Hypothalamus (tissue), 51 donors: Measurements from ENCODE around the gene SP5.
"Not testable (repeated sequence)": the region's sequence is repeated elsewhere in the genome, so short reads cannot be mapped to it uniquely, and the experiment has no call there.

Experiments
- DNase-seq, 51 donors: peaks; one replicate each; lab custom pipeline; 2025; lab: John Stamatoyannopoulos, UW

SP5 gene

DNA sequence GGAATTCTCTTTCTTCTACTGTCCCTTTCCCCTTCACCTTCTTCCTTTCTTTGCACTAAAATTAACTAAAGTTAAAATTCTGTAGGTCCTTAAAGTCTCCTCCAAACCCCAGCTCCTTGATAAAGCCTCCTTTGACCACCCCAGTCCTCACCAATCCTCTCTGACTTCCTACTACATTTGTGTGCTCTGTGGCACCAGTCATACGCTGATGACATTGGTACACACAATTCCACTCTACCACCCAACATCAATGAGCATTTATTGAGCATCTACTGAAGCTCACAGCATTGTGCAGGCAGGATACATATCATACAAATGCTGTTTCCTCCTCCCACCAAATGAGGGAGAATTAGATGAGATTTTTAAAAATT, 4.5 kb upstream of the SP5 start:
- DNase-seq = no peak

DNA sequence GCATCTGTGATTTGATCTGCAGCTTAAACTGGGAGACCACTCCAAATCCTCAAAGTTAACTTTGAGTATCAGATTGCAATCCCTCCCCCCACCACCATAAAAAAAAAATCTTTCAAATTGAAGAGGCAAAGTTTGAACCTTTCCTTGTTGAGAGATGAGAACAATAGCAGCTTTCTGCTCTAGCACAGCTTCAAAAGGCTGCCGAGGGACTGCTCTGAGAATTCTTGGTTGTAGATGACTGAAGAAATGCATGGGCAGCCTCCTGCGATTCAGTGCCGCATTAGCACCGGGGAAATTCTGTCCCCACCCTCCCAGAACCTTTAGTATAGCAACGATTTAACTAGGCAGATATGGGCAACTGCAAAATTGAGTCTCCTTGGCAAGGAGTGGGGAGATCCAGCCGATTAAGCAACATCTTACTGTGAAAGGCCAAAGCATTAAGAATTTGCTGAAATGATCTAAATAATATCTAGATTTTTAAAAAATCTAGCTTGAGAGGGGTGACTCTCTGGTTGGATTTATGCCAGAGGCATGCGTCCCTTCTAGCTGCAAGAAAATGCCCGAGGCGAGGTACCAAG, 3.9 kb upstream of the SP5 start:
- DNase-seq = no peak

DNA sequence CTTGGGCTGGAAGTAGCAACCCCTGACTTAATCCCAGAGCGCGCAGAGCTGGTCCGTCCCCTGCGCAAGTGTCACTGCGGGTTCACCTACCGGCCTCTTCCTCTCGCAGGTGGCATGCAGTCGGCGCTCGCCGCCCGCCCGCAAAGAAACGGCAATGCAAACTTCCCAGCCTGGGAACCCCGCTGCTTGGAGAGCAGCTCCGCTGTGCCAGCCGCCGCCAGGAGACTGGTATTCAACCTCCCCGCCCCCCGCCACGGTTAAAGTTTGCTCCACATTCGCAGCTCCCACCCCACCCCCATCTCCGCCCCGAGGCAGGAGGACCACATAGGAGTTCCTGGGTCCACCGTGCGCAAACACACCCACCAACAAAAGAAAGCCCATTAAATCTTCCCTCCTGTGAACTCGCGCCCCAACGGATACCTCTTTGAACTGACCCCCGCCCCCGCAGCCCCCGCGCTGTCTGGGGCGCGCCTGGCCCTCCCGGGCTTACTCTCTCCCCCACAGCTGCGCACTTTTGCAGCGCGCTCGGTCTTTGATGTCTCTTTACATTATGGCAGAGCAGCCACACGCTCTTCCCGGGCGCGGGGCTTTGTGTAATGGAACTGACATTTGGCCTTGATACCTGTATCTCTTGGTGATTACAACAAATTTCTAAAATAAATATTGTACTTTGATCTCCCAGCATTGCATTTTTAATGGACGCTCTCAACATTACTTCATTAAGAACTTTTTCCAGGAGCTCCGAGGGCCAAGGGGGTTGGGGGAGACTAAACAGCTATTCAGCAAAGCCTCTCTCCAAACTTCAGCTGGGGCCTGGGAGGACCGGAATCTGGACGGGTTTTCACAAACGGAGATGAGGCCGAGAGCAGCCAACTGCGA, 3.1 kb upstream of the SP5 start:
- peak in 3 of 51 donors; percentile 6 to 23 (median 11) for DNase-seq

DNA sequence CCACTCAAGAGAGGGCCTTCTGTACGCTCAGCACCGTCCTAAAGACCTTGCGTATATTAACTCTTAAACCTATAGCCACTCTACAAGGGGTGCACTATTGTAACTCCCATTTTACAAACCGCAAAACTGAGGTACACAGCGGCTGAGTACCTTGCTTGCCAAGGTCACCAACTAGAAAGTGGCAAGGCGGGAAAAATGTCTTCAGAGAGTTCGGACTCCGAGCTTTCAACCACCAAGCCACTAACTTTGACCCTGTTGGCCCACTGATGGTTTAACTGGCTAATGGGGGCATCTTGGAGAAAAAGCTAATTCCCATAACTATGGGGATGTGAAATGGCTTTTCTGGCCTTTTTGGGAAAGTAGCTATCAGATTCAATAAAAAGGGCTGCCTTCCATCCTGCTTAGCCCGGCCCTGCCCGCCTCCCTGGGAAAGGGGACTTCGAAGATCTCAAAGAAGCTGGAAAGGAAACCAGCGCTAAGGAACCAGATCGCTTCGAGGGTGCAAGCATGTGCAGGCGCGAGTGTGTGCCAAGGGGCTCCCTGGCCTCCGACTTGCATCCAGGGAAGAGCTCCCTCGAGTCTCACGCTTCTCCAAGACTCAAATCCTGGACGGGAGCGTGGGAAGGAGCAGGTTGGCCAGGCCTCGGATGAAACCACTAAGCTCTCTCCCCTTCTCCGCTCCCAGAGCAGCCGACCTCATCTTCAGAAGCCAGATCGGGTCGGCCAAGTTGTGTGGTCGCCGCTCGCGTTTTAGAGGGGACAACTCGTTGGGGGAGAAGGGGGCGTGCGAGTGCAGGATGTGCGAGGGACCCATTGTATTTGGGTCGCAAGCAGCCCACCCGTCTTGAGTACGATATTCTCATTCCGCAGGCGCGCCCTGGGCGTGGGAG, 2.2 kb upstream of the SP5 start:
- DNase-seq = no peak

DNA sequence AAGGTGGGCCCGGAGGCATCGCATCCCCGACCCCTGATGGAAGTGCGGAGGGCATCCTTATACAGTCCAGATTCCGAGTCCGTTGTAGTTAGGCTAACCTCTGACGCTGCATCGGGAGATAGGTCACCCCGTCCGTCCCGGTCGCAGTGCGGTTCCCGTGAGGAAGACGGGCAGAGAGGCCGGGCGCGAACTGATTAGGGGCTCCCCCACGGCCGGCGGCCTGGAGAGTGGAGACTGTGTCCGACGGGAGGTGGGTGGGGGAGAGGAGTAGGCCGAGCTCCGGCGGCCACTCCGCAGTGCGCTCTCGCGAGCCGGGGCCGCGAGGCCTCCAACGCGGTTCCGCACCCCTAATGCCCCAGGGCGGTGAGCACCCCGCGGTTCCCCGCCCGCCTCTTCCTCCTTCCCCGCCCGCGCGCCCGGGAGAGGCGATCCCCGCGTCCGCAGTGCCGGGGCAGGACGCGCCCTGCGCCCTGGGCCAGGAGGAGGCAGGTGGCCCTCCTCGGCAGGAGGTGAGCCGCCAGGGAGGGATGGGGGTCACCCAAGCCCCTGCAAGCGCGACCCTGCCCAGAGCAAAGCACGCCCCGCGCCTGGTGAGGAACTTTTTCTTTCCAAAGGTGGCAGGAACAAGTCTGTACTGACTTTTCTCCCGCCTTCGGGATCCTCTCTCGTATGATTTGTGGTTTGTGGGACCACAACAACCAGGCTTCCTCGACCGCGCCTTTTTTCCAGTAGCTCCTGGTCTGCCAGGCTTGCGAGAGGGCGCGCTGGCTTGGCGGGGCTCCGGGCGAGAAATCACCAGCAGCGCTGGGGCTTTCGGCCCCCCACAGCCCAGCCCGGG, 1.4 kb upstream of the SP5 start:
- no peak for DNase-seq

DNA sequence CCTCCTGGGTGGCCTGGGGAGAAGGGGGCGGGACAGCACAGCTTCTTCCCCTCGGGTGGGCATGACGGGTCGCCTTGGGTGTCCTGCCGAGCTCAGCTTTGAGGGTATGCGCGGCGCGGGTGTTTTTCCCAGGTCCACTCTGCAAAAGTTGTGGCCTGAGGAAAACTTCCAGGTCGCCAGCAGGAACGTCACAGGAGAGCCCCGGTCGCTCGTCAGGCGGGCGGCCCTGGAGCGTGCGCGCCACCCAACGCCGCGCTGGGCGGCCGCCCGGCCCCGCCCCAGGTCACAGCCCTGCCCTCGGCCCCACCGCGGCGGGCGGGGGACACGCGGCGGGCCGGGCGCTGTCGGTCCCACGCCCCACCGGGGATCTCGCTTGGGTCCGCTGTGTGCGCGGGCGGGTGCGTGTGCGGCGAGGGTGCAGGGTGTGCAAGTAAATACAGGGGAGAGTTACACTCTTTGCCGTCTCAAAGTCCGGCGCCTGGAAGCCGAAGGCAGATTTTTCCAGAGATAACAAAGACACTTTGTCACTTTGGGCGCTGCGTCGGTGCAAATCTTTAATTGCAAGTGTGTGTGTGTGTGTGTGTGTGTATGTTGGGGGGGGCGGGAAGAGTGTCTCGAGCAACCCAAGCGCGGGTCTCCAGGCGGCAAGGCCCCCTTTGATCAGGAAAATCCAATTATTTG, 616 bp upstream of the SP5 start:
- peak in 6 of 51 donors; percentile 18 to 31 (median 21) for DNase-seq

DNA sequence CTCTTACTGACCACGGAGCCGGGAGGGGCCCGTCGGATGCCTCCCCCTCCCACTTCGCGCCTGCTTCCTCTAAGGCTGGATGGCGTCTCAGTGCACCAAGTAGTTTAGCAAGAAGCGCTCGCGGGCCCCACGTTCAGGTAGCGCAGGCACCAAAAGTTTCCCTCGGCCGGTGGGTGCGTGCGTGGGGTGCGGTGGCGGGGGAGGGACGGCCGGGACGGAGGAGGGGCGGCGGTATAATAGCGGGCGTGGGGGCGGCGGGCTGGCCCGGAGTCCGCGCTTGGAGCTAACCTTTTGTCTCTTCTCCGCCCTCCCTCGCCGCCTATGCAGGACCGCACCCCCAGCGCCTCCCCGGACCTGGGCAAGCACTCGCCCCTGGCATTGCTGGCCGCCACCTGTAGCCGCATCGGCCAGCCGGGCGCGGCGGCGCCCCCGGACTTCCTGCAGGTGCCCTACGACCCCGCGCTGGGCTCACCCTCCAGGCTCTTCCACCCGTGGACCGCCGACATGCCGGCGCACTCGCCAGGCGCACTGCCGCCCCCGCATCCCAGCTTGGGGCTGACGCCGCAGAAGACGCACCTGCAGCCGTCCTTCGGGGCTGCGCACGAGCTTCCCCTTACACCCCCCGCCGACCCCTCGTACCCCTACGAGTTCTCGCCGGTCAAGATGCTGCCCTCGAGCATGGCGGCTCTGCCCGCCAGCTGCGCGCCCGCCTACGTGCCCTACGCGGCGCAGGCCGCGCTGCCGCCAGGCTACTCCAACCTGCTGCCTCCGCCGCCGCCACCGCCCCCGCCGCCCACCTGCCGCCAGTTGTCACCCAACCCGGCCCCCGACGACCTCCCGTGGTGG, 1.0 kb downstream of the SP5 start:
- DNase-seq = no peak

DNA sequence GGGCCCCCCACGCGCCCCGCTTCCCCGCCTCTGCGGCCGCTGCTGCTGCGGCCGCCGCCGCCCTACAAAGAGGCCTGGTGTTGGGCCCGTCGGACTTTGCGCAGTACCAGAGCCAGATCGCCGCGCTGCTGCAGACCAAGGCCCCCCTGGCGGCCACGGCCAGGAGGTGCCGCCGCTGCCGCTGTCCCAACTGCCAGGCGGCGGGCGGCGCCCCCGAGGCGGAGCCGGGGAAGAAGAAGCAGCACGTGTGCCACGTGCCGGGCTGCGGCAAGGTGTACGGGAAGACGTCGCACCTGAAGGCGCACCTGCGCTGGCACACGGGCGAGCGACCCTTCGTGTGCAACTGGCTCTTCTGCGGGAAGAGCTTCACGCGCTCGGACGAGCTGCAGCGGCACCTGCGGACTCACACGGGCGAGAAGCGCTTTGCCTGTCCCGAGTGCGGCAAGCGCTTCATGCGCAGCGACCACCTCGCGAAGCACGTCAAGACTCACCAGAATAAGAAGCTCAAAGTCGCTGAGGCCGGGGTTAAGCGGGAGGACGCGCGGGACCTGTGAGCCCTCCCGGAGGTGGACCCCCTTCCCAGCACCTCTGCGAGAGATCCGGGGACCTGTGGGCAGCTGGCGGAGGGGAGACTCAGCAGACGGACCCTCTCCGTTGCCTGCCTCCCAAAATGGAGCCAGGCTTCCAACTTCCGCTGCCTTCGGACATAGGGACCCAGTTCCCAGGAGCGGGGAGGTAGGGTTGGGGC, 1.9 kb downstream of the SP5 start:
- DNase-seq = peak in 9 of 51 donors; percentile 2 to 34 (median 18)

DNA sequence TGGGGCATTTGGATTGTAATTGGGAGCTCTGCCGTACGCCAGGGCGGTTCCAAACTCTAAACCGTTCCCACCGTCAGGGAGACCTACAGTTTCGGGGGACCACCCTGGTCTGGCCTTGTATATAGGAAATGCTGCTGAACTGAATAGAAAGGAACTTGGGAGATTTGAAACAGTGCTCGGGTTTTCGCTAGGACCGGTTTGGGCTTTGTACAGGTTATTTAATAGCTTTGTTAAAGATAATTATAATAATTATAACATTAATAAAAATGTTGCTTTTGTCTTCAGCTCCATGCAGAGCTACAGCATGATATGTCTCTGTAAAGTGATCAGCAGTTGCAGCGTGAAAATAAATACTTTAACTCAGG, 2.4 kb downstream of the SP5 start:
- no peak for DNase-seq

DNA sequence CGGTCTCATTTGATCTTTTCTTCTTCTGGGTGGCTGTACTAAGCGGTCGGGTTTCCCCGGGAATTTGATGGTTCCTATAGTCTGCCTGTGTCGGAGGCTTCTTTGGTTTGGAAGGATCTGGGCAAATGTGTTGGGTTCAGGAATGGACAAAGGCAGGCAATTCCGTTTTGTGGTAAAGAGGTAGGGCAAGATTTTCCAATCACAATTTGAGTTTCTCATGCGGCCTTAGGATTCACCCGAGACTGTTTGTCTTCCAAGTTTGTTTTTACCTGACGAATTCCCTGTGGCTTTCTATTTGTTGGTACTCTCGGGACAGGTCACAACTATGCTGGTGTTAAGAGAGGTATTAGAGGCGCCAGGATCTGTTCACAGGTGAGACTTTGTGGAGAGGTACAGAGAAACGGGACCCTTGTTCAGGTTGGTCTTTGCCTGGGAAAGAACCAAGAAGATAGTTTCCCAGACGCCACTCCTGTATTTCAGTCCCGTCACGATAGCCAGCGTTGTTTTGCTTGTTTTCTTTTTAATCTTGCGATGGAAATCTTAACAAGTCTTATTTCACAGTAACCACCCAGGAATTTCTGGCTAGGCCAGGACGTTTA, 3.0 kb downstream of the SP5 start:
- DNase-seq = no peak

DNA sequence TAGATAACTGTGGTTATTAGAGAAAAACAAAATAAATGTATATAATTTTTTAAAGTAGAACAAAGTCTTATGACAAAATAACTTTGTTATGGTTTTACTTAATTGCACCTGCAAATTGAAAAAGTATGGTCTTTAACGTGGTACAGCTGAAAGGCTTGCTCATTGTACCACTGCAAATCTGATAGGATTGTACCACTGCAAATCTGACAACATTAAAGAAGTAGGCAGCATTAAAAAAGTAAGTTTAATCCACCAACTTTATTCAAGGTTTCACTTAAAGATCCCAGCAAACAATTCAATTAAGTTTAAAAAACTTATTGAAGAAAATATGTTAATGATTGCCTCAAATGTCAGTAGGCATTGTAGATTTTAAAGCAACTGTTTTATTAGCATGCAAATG, 4.7 kb downstream of the SP5 start:
- DNase-seq = no peak

DNA sequence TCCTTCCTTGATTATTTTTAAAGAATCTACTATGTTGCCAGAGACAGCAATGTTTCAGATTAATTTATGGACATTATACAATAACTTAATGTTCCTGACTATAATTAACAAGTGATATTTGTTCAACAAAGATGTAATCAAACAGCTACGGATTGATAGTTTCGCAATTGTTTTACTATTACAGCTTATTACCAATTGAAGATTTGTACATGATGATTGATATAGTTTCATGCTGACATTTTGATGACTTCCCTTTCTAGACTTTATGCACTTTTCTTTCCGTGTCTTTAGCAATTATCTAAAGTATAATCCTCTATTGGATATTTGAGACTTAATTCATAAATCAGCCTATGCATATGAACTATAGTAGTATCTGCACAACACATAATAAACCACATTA, 6.5 kb downstream of the SP5 start:
- no peak for DNase-seq

DNA sequence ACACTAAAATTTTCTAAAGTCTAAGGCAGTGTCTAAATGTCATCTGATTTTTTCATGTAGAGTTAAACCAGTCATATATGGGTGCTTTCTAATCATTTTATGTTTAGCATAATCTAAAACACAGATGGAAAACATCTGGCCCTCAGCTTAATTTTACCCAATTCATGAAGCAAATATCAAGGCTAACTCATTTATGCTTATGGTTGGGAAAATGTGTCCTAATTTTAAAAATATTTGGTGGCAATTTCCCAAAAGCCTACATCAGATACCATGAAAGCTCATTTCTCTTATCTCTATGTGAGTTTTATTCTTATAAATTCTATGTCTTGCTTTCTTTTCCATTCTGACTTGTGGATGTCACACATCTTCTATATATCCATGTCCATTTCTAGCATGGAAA, 7.2 kb downstream of the SP5 start:
- DNase-seq = no peak

DNA sequence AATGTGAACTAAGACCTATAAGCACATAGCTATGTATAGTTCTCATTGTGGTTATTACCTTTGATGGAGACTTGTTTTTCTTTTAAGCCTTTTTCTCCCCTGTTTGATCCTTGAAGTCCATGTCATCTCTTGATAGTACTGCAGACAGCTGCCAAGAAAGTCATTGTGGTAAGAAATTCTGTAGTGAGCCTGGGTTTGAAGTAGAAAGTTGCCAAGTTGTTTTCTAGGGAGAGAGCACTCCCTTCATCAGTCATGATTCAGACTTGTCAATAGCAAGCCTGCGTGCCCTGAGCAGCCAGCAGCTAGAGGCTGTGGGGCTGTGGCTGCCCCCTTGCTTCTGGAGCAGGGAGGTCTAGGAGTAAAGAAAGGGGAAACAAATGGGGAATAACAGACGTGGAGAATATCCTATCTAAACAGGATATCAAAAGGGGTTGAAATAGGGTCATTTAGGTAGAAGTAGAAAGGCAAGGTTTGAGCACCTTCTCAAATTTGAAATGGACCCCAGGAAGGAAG, 8.4 kb downstream of the SP5 start:
- no peak for DNase-seq

DNA sequence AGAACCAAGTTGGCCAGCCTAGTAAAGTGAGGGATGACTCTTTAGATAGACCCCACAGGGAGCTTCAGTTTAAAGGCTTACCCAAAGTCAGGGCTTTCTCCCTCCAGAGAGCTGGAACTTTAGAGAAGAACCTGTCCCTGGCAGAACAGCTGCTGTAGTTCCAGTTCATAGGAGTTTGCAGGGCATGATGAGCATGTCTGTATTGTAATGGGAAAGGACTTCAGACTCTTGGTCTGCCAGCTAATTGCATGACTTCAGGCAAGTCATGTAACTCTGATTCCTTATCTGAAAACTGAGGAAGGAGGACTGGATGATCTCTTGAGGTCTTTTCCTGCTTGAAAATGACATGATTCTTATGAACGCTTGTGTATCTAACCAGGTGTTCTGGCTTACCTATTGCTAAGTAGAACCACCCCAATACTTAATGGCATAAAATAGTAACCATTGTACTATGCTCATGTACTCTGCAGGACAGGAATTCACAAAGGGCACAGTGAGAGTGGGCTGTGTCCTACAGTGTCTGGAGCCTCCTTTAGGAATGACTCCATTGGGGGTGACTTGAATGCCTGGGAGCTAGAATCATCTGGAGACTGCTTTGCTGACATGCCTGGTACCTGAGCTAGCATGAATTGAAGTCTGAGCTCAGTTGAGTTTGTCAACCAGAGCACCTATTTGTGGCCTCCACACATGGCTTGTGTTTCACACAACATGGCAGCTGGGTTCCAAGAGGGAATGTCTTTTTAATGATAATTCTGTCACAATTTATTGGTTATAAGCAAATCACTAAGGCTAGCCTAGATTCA, 18.9 kb downstream of the SP5 start:
- DNase-seq = no peak

DNA sequence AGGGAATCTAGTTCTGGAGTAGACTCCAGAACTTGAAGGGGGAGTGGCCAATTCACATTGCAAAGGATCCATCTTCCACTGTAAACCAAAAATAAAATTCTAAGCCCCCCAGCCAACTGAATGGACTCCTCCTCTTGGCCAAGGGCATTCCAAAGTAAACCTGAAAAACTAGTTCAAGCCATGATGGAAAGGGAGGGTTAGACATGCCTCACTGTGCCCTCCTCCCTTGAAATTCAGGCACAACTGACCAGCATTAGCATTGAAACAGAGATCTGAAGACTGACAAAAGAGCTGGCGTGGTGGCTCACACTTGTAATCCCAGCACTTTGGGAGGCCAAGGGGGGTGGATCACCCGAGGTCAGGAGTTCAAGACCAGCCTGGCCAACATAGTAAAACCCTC, 19.5 kb downstream of the SP5 start:
- DNase-seq = not testable (repeated sequence)

DNA sequence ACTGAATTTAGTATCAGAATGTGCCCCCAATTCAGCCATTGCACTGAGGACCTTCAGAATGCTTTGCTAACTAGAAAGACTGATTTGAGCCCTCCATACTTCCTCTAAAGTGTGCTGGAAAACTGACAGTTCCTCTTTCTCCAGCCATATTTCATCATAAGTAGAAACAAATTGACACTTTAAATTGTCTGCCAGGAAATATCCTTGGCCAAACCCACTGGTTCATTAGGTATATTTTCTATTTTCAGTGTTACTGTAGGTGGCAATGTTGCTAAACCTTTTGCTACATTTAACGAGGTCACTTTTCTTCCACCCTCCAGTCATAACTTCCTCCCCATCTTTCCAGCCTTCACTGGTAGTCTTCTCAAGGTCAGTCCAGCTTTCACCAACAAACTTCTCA, 21.5 kb downstream of the SP5 start:
- no peak for DNase-seq
